HG02678 (cell line): Measurements from ENCODE around the gene MTA1.

ENCODE experiments used
- ATAC-seq: cut with Tn5 transposase; IDR thresholded peaks from one replicate; pipeline ENCODE4 v1.9.1; 2021; ENCODE audit warnings: mild to moderate bottlenecking, moderate library complexity; ENCODE audit not compliant: unreplicated experiment

The MTA1 gene

GRCh38 chr14:105419195-105420091 is at the start of gene MTA1:
MTA1 (plus strand) TSS chr14:105419827; CDS start chr14:105420036, 209 bp downstream.
- peak; percentile 67 for ATAC-seq

GRCh38 chr14:105374389-105374788 is 45.2 kb upstream of the MTA1 start:
- no peak for ATAC-seq

- ATAC-seq: no peak
These were observed 44.0 kb upstream of the MTA1 start for GRCh38 chr14:105375635-105376057.

GRCh38 chr14:105376521-105377440 is 42.8 kb upstream of the MTA1 start:
- ATAC-seq: no peak

GRCh38 chr14:105377555-105378182 is 42.0 kb upstream of the MTA1 start:
- ATAC-seq: no peak

- ATAC-seq: no peak
These were observed 41.4 kb upstream of the MTA1 start for GRCh38 chr14:105378199-105378598.

GRCh38 chr14:105378873-105379685 is 40.5 kb upstream of the MTA1 start:
- ATAC-seq: no peak

GRCh38 chr14:105379946-105380345 is 39.7 kb upstream of the MTA1 start:
- ATAC-seq: no peak

GRCh38 chr14:105380756-105381155 is 38.9 kb upstream of the MTA1 start:
- ATAC-seq: no peak

- no peak for ATAC-seq
These were observed 37.9 kb upstream of the MTA1 start for GRCh38 chr14:105381446-105382342.

GRCh38 chr14:105382343-105383082 is 37.1 kb upstream of the MTA1 start:
- ATAC-seq: no peak

- ATAC-seq: no peak
These were observed 36.4 kb upstream of the MTA1 start for GRCh38 chr14:105383083-105383730.

GRCh38 chr14:105384041-105384557 is 35.5 kb upstream of the MTA1 start:
- no peak for ATAC-seq

- no peak for ATAC-seq
These were observed 34.9 kb upstream of the MTA1 start for GRCh38 chr14:105384605-105385321.

GRCh38 chr14:105385322-105385637 is 34.3 kb upstream of the MTA1 start:
- ATAC-seq: no peak

- ATAC-seq: no peak
These were observed 33.8 kb upstream of the MTA1 start for GRCh38 chr14:105385698-105386365.
